T-cell (primary cell): ENCODE results near the gene SEC16B. TPM values are rescaled to one million over a fixed set of nuclear protein-coding genes. Genes with fewer than 3 reads are reported as not detected.

Experiments used
- ATAC-seq, 4 experiments: fragments of 200-7000 bp in 3 of 4; fragments of 150-1000 bp in 1 of 4; cut with Tn5 transposase; replicated peaks in 1 of 4; 1 replicate in 3 of 4; 2 replicates in 1 of 4; pipeline ENCODE4 v1.10.0; 2021; ENCODE audit warnings: moderate library complexity in 3 of 4, mild to moderate bottlenecking in 2 of 4, moderate number of reproducible peaks in 1 of 4
- CTCF ChIA-PET, 2 donors: fragments of 300-600 bp; sonication (Branson Sonifier 250); formaldehyde crosslinking; loops; one replicate each; lab custom pipeline; 2022; ENCODE audit warnings: antibody characterized with exemption in 2 of 2; lab: Charles Lee
- POLR2A ChIA-PET, 2 donors: fragments of 300-600 bp; sonication (Branson Sonifier 250); formaldehyde crosslinking; loops; one replicate each; lab custom pipeline; 2022; ENCODE audit warnings: antibody characterized with exemption in 2 of 2; lab: Charles Lee
- DNase-seq, 35 experiments: peaks; one replicate each; pipeline versions ENCODE4 v3.0.0 to v3.0.0-alpha.2; 2013 to 2023
- H3K27ac ChIP-seq: one replicate; pipeline ENCODE4 v1.5.1; 2013; ENCODE audit warnings: low read length
- H3K27me3 ChIP-seq, 2 experiments: replicated peaks in 1 of 2; 1 replicate in 1 of 2; 2 replicates in 1 of 2; pipeline versions ENCODE4 v1.6.1 to v1.7.0; 2013; ENCODE audit warnings: low read length in 1 of 2, mixed read lengths in 1 of 2; ENCODE audit not compliant: control insufficient read depth in 2 of 2, insufficient read depth in 2 of 2; ENCODE audit errors: extremely low read depth in 1 of 2
- H3K36me3 ChIP-seq, 2 donors: 1 replicate in 1 of 2; 2 replicates in 1 of 2; pipeline versions ENCODE4 v1.6.1 to v1.7.0; 2013; ENCODE audit warnings: low read length in 1 of 2; ENCODE audit not compliant: control insufficient read depth in 2 of 2, insufficient read depth in 1 of 2; ENCODE audit errors: extremely low read depth in 1 of 2
- H3K4me1 ChIP-seq, 2 experiments: 1 replicate in 1 of 2; 2 replicates in 1 of 2; pipeline versions ENCODE4 v1.6.1 to v1.7.0; 2013; ENCODE audit warnings: low read length in 2 of 2, mixed read lengths in 1 of 2; ENCODE audit not compliant: insufficient read depth in 2 of 2, control insufficient read depth in 1 of 2; ENCODE audit errors: extremely low read depth in 1 of 2
- H3K4me3 ChIP-seq, 2 donors: 1 replicate in 1 of 2; 2 replicates in 1 of 2; pipeline versions ENCODE4 v1.5.1 to v1.7.0; 2013; ENCODE audit warnings: mild to moderate bottlenecking in 2 of 2, low read length in 1 of 2, moderate library complexity in 1 of 2; ENCODE audit not compliant: control insufficient read depth in 1 of 2; ENCODE audit errors: extremely low read depth in 1 of 2
- H3K9me3 ChIP-seq: 2 replicates; pipeline ENCODE4 v1.7.0; 2013
- H3K27ac Mint-ChIP-seq, 2 donors: one replicate each; pipeline ENCODE4 v1.8.0; 2020 to 2021; ENCODE audit warnings: mild to moderate bottlenecking in 2 of 2, mixed read lengths in 2 of 2
- H3K27me3 Mint-ChIP-seq, 2 donors: one replicate each; pipeline ENCODE4 v1.8.0; 2021 to 2022; ENCODE audit warnings: mixed read lengths in 2 of 2
- H3K36me3 Mint-ChIP-seq: one replicate; pipeline ENCODE4 v1.8.0; 2021; ENCODE audit warnings: mixed read lengths
- H3K4me1 Mint-ChIP-seq, 3 donors: one replicate each; pipeline ENCODE4 v1.8.0; 2020 to 2022; ENCODE audit warnings: mixed read lengths in 3 of 3, mild to moderate bottlenecking in 1 of 3
- H3K4me3 Mint-ChIP-seq, 3 donors: one replicate each; pipeline ENCODE4 v1.8.0; 2020 to 2022; ENCODE audit warnings: mild to moderate bottlenecking in 3 of 3, mixed read lengths in 3 of 3, moderate library complexity in 3 of 3
- H3K9me3 Mint-ChIP-seq, 3 donors: one replicate each; pipeline ENCODE4 v1.8.0; 2020 to 2022; ENCODE audit warnings: mixed read lengths in 3 of 3
- WGBS: methylation state at CpG from one replicate; pipeline ENCODE4 v1.1.5; 2013; ENCODE audit warnings: missing lambda C conversion rate; ENCODE audit not compliant: insufficient coverage; 5-methylcytosine and 5-hydroxymethylcytosine counted together
- total RNA-seq, 35 experiments: library from RNA in 6 of 35; stranded (reverse) in 6 of 35; fragments of 120-200 nt in 1 of 35; gene quantifications; one replicate each; pipeline versions ENCODE4 v1.2.1 to v1.2.4 and lab custom pipeline; 2013 to 2026

The SEC16B gene
- total RNA-seq, 5 donors from 2014 or later (not counting 1 experiment from before 2014, with no cell fraction given): not detected

DNA sequence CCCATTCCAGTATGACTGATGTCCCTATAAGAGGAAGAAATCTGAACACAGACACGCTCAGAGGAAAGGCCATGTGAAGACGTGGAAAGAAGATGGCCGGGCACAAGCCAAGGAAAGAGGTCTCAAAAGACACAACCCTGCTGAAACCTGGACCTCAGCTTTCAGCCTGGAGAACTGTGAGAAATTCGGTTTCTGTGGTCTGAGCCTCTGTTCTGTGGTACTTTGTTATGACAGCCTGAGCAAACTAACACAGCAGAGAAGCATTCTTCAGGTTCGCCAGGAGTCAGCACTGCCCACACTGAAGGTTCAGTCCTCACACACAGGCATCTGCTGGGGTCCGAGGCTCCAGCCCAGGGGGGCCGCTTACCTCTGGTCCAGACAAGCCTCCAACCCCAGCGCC is 37.7 kb downstream of the SEC16B start:
- H3K4me3 Mint-ChIP-seq: no peak overlapping the region
- CTCF ChIA-PET: no interaction called here

DNA sequence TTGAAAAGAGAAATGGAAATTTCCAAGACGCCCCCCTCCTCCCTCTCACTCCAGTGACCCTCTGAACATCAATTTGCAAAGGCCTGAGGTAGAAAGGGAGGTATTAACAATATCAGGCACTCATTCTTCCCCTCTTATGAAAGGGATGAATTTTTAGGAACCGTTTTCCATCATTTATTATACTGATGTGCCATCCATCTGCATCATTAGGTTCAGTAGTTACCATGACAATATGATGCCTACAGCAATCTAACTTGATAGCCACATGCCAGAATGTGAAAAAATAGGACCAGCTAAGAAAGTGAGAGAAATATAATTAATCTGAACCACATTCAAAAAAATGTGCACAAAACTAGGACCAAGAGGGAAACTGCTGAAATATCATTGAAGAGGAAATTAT is 40.9 kb downstream of the SEC16B start:
- Mint-ChIP-seq H3K4me1 (no peaks in the 10 kb centered on the region), H3K4me3 (no peak overlapping the region), H3K36me3 (no peaks in the 10 kb centered on the region), H3K27me3 (no peaks in the 10 kb centered on the region), H3K27ac (no peak overlapping the region), H3K9me3 (peaks cover 0 to 8% (median 0%) of the 10 kb centered on the region in 3 donors)
- Histone ChIP-seq H3K27me3 (no peaks in the 10 kb centered on the region), H3K36me3 (no peaks in the 10 kb centered on the region), H3K9me3 (no peaks in the 10 kb centered on the region), H3K4me3 (no peak overlapping the region), H3K4me1 (no peaks in the 10 kb centered on the region), H3K27ac (no peak overlapping the region)
- no CpG with 5 or more reads among the region's 2 CpGs for WGBS
- POLR2A ChIA-PET: no interaction called here
- ATAC-seq (no peak), DNase-seq (no peak)
- CTCF ChIA-PET: no interaction called here

More for the DNA sequence above, 37.7 kb downstream of the SEC16B start:
- no peaks in the 10 kb centered on the region for H3K36me3 Mint-ChIP-seq
- H3K4me1 Mint-ChIP-seq: no peaks in the 10 kb centered on the region
- Histone ChIP-seq H3K4me1 (no peaks in the 10 kb centered on the region), H3K27me3 (no peaks in the 10 kb centered on the region), H3K36me3 (no peaks in the 10 kb centered on the region), H3K9me3 (no peaks in the 10 kb centered on the region), H3K4me3 (no peak overlapping the region), H3K27ac (no peak overlapping the region)
- no peak overlapping the region for H3K27ac Mint-ChIP-seq
- ATAC-seq (no peak), DNase-seq (no peak)
- POLR2A ChIA-PET: no interaction called here
- WGBS: 78% methylated on average over 8 of the region's 8 CpGs
- peaks cover 0 to 3% (median 0%) of the 10 kb centered on the region in 3 donors for H3K9me3 Mint-ChIP-seq
- H3K27me3 Mint-ChIP-seq: no peaks in the 10 kb centered on the region

DNA sequence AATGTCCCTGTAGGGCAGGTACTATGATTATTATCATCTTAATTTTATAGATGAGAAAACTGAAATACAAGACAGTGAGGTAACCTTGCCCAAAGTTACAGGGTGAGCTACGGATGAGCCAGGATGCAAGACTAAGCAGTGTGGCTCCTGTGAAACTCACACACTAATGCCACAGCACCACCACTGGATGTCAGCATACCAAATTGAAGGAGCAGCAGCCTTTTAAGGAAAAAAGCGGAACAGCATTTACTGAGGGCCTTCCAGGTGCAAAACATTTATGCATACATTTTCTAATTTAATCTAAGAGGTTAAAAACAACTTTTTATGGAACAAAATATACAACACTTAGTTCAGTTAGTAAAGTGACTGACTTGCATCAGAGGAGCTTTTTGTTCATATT is 41.7 kb downstream of the SEC16B start:
- Histone ChIP-seq H3K27ac (no peak overlapping the region), H3K9me3 (no peaks in the 10 kb centered on the region), H3K4me3 (no peak overlapping the region), H3K4me1 (no peaks in the 10 kb centered on the region), H3K27me3 (no peaks in the 10 kb centered on the region), H3K36me3 (no peaks in the 10 kb centered on the region)
- H3K36me3 Mint-ChIP-seq: no peaks in the 10 kb centered on the region
- H3K27ac Mint-ChIP-seq: no peak overlapping the region
- peaks cover 0 to 8% (median 0%) of the 10 kb centered on the region in 3 donors for H3K9me3 Mint-ChIP-seq
- no peak for DNase-seq
- WGBS: 100% methylated on average over 1 of the region's 2 CpGs
- CTCF ChIA-PET: no interaction called here
- H3K4me3 Mint-ChIP-seq: no peak overlapping the region
- ATAC-seq: no peak
- H3K27me3 Mint-ChIP-seq: no peaks in the 10 kb centered on the region
- no peaks in the 10 kb centered on the region for H3K4me1 Mint-ChIP-seq
- POLR2A ChIA-PET: no interaction called here

DNA sequence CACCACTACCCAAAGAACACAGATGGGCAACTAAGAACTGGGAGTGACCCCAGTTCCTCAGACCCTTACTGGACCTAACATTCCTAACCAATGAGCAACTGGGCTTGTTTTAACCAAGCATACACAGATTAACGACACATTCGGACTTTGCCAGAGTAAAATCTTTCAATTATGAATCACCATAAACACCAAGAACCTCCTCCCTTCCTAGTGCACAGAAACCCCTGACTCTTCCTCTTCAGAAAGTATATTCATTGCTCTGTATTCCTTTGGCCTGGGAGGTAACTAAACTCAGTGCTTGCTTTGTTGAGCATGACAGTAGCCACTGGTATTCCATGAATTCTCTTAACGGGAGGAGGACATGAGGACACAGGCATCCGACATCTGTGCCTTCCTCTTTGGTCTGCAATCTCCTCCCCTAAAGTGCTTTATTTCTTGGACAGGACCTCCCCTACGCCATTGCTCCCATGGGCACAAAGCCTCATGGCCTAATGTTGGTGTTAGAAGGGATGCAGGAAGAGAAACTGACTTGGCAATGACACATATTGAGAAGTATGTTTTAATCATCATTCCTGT is 42.7 kb downstream of the SEC16B start:
- Mint-ChIP-seq H3K4me1 (no peaks in the 10 kb centered on the region), H3K27me3 (no peaks in the 10 kb centered on the region), H3K9me3 (peaks cover 0 to 8% (median 0%) of the 10 kb centered on the region in 3 donors), H3K27ac (no peak overlapping the region), H3K36me3 (no peaks in the 10 kb centered on the region), H3K4me3 (no peak overlapping the region)
- CTCF ChIA-PET: no interaction called here
- H3K27ac ChIP-seq: no peak overlapping the region
- H3K9me3 ChIP-seq: no peaks in the 10 kb centered on the region
- no peaks in the 10 kb centered on the region for H3K27me3 ChIP-seq
- no peak overlapping the region for H3K4me3 ChIP-seq
- POLR2A ChIA-PET: no interaction called here
- no peaks in the 10 kb centered on the region for H3K4me1 ChIP-seq
- whole genome bisulfite sequencing: 94% methylated on average over 4 of the region's 5 CpGs
- no peak for DNase-seq
- ATAC-seq: no peak
- no peaks in the 10 kb centered on the region for H3K36me3 ChIP-seq

DNA sequence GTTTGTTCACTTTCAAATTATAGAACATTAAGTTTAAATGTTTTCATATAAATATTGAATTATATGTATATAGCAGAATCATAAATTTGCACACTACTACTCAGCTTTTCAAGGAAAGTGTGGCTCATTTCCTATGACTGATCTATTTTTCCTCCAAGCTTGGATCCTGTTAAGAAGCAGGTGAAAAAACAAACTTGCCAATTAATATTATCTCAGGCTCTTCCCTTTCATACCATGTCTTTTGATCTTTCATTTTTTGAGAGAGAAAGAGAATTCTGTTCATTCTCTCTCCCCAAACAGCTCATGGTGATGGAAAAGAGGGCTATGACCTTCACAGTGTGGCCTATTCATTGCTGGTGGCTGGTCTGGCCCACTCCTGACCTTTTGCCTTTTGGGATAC is 43.7 kb downstream of the SEC16B start:
- Histone ChIP-seq H3K4me1 (no peaks in the 10 kb centered on the region), H3K27ac (no peak overlapping the region), H3K9me3 (no peaks in the 10 kb centered on the region), H3K36me3 (no peaks in the 10 kb centered on the region), H3K27me3 (no peaks in the 10 kb centered on the region), H3K4me3 (no peak overlapping the region)
- Mint-ChIP-seq H3K9me3 (peaks cover 0 to 5% (median 0%) of the 10 kb centered on the region in 3 donors), H3K4me1 (no peaks in the 10 kb centered on the region), H3K27me3 (no peaks in the 10 kb centered on the region), H3K27ac (no peak overlapping the region), H3K4me3 (no peak overlapping the region), H3K36me3 (no peaks in the 10 kb centered on the region)
- ATAC-seq: no peak
- ChIA-PET POLR2A (no interaction called here), CTCF (no interaction called here)
- no peak for DNase-seq

DNA sequence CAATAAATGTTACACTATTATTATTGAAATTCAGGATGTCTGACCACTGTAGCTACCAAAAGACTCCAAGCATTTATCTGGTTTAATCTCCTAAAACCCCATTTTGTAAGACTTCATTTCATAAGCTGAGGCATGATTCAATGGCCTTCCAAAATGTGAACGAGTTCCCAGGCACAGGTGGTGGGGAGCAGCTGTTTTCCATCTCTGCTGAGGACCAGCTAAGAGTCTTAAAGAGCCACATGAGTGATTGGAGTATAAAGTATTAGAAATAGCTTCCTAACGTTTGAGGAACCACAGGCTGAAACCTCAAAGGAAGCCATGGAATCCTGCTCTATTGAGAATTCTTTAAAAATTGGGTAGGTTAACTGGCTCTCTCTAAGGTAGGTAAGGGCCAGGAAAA is 44.9 kb downstream of the SEC16B start:
- Mint-ChIP-seq H3K4me1 (no peaks in the 10 kb centered on the region), H3K4me3 (no peak overlapping the region), H3K36me3 (no peaks in the 10 kb centered on the region), H3K27me3 (no peaks in the 10 kb centered on the region), H3K27ac (no peak overlapping the region), H3K9me3 (peaks cover 0 to 5% (median 0%) of the 10 kb centered on the region in 3 donors)
- H3K27me3 ChIP-seq: no peaks in the 10 kb centered on the region
- ATAC-seq: no peak
- no peaks in the 10 kb centered on the region for H3K36me3 ChIP-seq
- ChIA-PET POLR2A (no interaction called here), CTCF (no interaction called here)
- WGBS: 0% methylated on average over 2 of the region's 2 CpGs
- no peak for DNase-seq
- no peak overlapping the region for H3K27ac ChIP-seq
- no peaks in the 10 kb centered on the region for H3K4me1 ChIP-seq
- H3K9me3 ChIP-seq: no peaks in the 10 kb centered on the region
- no peak overlapping the region for H3K4me3 ChIP-seq

DNA sequence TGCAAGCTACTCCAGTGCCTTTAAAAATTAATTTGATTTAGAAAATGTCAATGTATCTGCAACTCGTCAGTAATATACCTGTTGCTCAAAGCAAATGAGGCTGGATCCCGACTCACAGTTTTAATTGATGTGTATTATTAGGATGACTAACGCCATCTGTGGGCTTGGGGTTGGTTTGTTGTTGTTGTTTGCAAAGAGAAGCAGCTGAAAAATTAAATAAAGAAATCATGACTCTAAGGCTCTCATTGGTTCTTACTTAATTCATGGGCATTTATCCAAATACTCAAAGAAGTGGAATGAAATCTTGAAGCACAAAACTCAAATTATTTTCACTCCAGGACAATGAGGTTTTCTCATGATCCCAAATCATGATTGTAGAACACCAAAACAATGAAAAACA is 46.4 kb downstream of the SEC16B start:
- H3K9me3 ChIP-seq: no peaks in the 10 kb centered on the region
- POLR2A ChIA-PET: no interaction called here
- Mint-ChIP-seq H3K27ac (no peak overlapping the region), H3K27me3 (no peaks in the 10 kb centered on the region), H3K9me3 (peaks cover 0 to 5% (median 0%) of the 10 kb centered on the region in 3 donors), H3K36me3 (no peaks in the 10 kb centered on the region), H3K4me1 (no peaks in the 10 kb centered on the region), H3K4me3 (no peak overlapping the region)
- WGBS: 73% methylated on average over 2 of the region's 3 CpGs
- H3K4me1 ChIP-seq: no peaks in the 10 kb centered on the region
- no peaks in the 10 kb centered on the region for H3K27me3 ChIP-seq
- H3K27ac ChIP-seq: no peak overlapping the region
- CTCF ChIA-PET: no interaction called here
- DNase-seq: no peak
- ATAC-seq: no peak
- H3K36me3 ChIP-seq: no peaks in the 10 kb centered on the region
- H3K4me3 ChIP-seq: no peak overlapping the region
